HG03064 (cell line): ENCODE results near the gene DCD.

Experiments used
- ATAC-seq: cut with Tn5 transposase; IDR thresholded peaks from one replicate; pipeline ENCODE4 v1.9.1; 2021; ENCODE audit warnings: low read depth; ENCODE audit not compliant: unreplicated experiment

The DCD gene

DNA sequence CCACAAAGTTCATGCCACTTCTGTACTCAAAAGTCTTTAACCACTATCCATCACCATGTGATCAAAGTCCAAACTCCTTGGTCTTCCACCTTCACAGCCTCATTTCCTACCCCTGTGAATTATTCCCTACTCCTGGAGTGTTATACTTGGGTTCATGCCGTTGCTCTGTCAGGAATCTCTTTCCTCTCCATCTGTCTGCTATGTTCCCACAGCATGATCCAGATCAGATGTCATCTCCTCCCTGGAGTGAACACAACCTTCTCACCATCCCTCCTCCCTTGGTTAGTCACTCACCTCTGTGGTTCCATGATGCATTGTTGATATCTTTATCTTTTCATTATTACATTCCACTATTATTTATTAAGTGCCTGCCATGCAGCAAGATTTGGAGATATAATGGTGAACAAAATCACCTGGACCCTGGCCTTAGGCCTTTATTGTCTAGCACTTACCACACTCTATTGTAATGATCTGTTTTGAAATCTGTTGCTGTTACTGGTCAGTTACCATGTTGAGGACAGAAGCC lies 35.9 kb downstream of the DCD start:
- ATAC-seq, result no peak

DNA sequence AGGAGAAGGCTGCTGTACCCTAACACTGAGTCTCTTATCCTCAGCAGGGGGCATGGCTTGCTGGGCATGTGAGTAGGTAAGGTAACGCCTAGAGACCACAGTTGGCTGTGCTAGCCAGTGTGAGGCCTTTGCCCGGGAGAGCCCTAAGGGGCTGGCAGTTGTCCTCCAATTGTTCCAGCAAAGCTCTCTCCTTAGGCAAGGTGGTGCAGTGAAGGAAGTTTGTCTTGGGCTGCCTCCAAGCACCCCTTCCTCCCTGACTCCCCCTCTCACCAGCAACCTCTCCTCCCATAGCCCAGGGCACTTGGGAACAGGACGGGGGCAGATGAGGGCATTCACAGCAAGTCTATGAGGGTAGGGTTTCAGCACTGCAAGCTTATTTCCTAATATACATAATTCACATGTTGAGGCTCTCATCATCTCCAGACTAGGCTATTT lies 36.4 kb downstream of the DCD start:
- ATAC-seq, result no peak

DNA sequence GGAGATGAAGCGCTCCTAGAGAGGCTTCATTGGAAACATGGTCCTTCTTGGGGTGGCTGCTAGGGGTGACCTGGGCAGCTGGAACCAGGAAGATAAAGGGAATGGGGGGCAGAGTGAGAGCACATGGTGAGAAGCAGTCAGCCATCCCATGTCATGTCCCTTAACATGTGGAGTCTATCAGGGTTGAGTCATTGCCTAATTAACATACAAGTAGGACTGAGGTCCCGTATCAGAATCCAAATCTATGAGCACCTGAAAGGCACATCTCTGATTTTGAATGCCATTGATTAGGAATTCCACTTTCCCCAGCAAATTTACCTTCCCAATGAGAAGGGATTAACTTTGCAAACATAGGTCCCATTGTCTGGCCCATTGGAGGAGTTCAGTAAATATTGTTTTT lies 39.4 kb downstream of the DCD start:
- ATAC-seq, result no peak

DNA sequence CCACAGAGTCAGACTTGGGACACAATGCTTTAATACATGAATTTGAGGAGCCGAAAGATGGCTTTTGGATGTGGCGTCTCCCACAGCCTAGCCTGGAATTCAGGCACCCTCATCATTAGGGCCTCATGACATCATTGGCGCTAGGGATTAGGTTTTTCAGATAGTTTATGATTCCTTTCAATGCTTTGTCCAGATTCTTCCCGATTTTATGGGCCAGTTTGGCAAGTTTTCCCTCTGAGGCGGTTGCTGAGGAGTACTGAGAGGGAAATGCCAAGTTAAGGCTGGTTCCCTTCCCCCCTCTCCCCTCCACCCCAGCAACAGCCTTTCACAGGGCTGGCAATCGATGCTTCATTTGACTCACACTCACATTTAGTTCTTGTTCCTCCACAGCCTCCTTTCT lies 40.0 kb downstream of the DCD start:
- no peak for ATAC-seq

DNA sequence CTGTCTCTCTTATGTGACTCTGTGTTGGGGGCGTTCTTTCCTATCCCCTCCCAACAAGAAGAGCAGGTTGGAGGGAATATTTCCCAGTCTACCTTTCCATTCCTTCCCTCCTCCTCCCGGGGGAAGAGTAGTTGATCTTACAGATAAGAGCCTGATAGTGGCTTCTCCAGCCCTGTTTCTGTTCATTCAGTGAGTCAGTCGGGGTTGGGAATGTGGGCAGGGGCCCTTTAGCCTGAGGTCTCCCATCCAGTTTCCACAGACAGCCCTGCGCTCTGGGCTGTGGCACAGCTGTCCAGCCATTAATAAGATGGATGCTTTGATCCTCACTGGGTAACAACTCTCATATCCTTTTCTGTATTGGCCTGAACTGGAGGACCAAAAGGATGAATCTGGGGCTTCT lies 41.6 kb downstream of the DCD start:
- ATAC-seq, result no peak

DNA sequence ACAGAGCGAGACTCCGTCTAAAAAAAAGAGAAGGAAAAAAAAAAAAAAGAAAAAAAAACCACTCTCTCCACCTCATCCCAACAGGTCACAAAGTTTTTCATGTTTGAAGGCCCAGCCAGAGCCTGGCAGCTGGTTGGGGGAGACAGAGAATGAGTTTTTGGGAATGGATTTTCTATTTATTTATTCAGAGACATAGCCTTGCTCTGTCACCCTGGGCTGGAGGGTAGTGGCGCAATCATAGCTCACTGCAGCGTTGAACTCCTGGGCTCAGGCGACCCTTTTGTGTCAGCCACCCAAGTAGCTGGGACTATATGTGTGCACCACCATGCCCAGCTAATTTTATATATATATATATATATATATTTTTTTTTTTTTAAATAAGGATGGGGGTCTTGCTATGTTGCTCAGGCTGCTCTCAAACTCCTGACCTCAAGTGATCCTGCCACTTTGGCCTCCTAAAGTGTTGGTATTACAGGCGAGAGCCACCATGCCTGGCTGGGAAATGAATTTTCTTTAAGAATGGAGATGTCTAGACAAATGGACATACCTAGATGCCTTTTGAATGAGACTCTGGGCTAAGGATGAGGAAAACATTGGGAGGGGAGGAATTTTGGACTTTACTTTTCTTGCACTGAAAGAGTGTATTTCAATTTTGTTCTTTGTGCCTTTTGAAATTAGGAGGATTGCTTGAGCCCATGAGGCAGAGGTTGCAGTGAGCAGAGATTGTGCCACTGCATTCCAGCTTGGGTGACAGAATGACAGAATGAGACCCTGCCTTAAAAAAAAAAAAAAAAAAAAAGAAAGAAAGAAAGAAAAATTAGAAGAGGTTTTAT lies 42.8 kb downstream of the DCD start:
- no peak for ATAC-seq

DNA sequence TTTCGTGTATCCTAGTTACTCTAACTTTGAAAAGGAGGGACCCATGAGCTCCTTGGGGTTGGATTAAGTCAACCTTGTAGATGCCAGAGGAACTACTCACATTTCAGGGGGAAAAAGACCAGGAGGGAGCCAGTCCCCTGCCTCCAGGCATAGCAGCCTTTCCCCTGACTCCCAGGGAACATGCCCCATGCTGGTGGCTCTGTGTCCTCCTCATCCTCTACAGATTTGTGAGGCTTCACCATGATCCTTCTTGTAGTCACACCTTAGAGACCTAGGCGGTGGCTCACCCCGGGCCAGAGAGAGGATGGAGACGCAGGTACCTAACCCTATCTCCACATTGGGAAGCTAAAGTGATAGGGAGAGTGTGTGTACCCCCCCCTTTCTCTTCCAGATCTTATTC lies 43.7 kb downstream of the DCD start:
- ATAC-seq, result no peak

DNA sequence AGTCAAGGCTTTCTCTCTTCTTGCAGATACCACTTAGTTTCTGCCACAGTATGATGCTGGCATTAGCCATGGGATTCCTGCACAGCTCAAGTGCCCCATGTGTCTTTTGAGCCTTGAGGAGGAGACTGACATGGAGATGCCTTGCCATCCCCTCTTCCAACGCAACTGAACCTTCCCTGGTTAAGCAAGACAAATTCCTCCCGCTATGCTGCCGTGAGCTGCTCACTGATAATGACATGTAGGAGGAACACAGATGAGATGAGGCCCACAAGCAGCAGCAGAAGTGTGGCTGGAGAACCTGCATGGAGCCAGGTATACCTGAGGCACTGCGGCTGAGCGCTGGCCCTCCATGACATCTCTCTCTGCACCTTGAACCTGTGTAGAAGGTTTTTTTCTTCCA lies 44.3 kb downstream of the DCD start:
- no peak for ATAC-seq

DNA sequence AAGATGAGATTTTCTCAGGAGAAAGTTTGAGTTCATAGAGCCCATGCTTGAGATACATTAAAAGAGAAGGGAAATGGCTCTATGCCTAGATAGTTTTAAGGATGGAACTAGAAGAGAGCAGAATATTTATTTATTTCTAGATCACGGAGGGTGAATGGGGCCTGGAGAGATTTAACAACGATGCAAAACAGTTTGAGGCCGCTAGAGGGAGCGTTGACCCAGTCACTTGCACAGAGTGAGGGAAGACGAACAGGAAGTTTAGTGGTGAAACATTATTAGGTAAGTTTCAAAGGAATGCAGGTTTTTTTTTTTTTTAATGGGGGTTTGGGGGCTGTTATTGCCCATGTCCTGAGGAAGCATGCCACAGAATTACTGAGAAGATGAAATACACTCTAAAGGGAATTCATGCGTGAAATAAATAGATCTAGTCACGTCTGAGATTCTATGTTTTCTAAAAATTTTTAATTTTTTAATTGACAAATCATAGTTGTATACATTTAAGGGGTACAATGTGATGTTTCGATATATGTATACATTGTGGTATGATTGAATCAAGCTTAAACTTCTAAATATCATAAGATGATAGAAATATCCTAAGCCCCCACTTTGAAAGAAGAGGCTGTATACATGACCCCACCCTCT lies 44.9 kb downstream of the DCD start:
- ATAC-seq, result no peak

DNA sequence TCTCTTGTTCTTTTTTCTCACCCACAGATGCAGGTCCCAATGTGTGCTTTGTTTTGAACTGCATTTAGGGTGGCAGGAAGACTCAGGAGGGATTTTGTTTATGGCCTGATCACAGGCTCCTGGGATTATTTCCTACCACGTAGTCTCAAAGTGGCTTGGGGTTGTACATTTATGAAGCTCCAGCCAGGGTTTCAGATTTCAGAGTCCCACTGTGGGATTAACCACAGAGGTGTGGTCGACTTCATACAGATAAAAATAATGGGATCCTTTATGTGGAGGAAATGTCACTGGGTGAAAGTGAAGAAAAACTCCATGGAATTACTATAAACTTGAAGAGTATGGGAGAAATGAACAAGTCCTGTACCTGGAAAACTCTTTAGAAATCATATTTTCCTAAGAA lies 45.5 kb downstream of the DCD start:
- ATAC-seq, result no peak

DNA sequence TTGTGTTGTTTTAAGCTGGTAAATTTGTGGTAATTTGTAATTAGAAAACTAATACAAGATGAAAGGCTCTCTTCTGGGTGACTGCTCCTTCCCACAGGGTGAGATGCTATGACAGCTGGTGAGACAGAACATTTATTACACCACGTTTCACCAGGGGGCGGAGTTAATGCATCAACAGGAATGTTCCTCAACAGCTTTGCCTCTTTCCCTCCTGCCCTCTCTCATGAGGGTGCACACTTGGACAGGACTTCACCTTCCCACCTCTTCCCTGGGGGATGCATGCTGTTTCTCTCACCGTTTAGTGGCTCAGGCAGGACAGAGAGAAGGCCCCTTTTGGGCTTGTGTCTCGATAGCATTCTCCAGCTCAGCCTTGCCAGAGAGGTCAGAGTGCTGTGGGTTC lies 46.3 kb downstream of the DCD start:
- no peak for ATAC-seq

DNA sequence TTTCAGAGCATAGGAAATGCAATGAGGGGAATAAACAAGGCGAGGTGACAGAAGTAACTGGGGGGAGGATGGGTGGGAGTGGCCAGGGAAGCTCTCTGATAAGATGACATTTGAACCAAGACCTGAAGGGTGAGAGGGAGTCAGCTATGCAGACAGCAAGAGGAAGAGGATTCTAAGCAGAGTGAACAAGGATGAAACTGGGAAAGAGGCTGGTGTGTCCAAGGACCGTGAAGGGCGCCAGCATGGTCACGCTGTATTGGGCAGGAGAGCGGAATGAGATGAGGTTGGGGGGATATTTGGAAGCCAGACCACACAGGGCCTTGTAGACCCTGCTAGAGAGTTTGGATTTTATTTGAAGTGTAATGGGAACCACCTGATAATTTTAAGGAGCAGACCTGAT lies 49.2 kb downstream of the DCD start:
- ATAC-seq, result no peak

DNA sequence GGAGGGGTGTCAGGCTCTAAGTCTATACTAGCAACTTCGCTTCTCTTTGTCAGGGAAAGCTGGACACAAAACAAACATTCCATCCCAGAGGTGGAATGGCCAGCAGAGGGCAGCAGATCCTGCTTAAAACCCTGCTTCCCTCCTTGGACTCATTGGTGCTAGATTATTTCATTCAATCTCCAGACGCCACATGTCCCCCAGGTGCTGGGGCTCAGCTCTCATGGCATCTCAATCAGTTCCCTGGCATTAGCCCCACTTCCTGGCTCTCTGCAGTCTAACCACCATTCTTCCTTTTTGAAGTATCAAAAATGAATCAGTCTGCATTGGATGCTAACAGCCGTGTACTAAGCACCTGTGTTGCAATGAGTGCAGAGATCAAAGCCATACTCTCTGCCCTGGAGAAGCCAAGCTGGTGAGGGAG lies 51.6 kb downstream of the DCD start:
- ATAC-seq, result no peak

DNA sequence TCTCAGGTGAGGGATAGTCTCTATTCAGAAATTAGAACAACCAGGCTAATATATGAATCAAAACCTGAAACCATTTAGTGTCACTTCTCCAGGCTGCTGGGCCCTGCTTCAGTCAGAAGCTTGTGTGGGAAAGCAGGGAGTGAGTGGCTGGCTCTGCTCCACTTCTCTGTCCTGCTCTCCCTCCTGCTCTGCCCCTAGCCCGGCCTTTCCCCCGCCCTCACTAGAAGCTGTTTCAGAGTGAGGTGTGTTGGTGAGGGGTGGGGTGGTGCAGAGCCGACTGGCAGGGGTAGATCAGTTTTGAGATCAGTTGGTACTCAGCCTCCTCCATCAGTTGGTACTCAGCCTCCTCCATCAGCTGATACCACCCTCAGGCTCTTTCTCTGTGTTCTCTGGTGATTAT lies 52.7 kb downstream of the DCD start:
- ATAC-seq, result no peak
